Measurements from ENCODE around the gene TPRG1L. TPM values are rescaled to one million over a fixed set of nuclear protein-coding genes. Genes with fewer than 3 reads are reported as not detected.

Gene TPRG1L
- total and polyA plus RNA-seq, 10 donors = 19.9 to 45.9 (median 31.5) TPM

GRCh38 chr1:3623441-3624199 lies 1.2 kb upstream of the TPRG1L start:
- peaks cover 5 to 32% (median 19%) of the 10 kb centered on the region in 6 donors for H3K36me3 ChIP-seq
- H3K4me1 ChIP-seq = peaks cover 27 to 73% (median 50%) of the 10 kb centered on the region in 6 donors
- WGBS, 5 donors = 27 to 39% (median 30%) methylated on average over 23 of the region's 23 CpGs
- intact Hi-C loops (cut with DNase I; ENCODE audit: low total_unique reads) = no loop called here
- no peaks in the 10 kb centered on the region for H3K27me3 ChIP-seq (replicated peaks in 1 of 7)
- peak overlapping the region; percentile 96 to 100 (median 99) for H3K4me3 ChIP-seq
- H3K9me3 ChIP-seq = no peaks in the 10 kb centered on the region
- H3K27ac ChIP-seq = peak overlapping the region in 7 of 8 donors; percentile 67 to 96 (median 93)
- peak; percentile 76 for DNase-seq
- TF ChIP-seq POLR2A (IDR thresholded peaks at IDR 0.05) (no peak), CTCF (IDR thresholded peaks at IDR 0.05 in 8 of 11, conservative IDR thresholded peaks at IDR 0.05 in 3 of 11) (no peak), POLR2AphosphoS5 (IDR thresholded peaks at IDR 0.05) (no peak)

GRCh38 chr1:3625151-3625907 lies 514 bp downstream of the TPRG1L start:
- Histone ChIP-seq H3K4me1 (peaks cover 21 to 60% (median 45%) of the 10 kb centered on the region in 6 donors), H3K4me3 (peak overlapping the region; percentile 96 to 100 (median 99)), H3K36me3 (peaks cover 5 to 49% (median 34%) of the 10 kb centered on the region in 6 donors), H3K9me3 (no peaks in the 10 kb centered on the region), H3K27me3 (replicated peaks in 1 of 7) (no peaks in the 10 kb centered on the region), H3K27ac (peak overlapping the region; percentile 66 to 96 (median 92))
- TF ChIP-seq POLR2A (IDR thresholded peaks at IDR 0.05) (no peak), POLR2AphosphoS5 (IDR thresholded peaks at IDR 0.05) (peak in 2 of 3 donors; percentile 9 to 35)
- WGBS, 5 donors = 5 to 23% (median 8%) methylated on average over 12 to 71 of the region's 71 CpGs
- intact Hi-C loops (cut with DNase I; ENCODE audit: low total_unique reads) = no loop called here
- peak; percentile 91 for DNase-seq

- intact Hi-C loops (cut with DNase I; ENCODE audit: low total_unique reads) = no loop called here
- TF ChIP-seq POLR2AphosphoS5 (IDR thresholded peaks at IDR 0.05) = no peak
- TF ChIP-seq CTCF (IDR thresholded peaks at IDR 0.05 in 8 of 11, conservative IDR thresholded peaks at IDR 0.05 in 3 of 11) = no peak
- TF ChIP-seq POLR2A (IDR thresholded peaks at IDR 0.05) = no peak
- 76 to 89% (median 85%) methylated on average over 4 of the region's 4 CpGs for WGBS, 5 donors
- H3K27ac ChIP-seq = peak overlapping the region in 5 of 8 donors; percentile 90 to 96 (median 95)
- no peaks in the 10 kb centered on the region for H3K27me3 ChIP-seq (replicated peaks in 1 of 7)
- no peaks in the 10 kb centered on the region for H3K9me3 ChIP-seq
- H3K4me1 ChIP-seq = peaks cover 21 to 54% (median 43%) of the 10 kb centered on the region in 6 donors
- DNase-seq = no peak
- peaks cover 5 to 56% (median 38%) of the 10 kb centered on the region in 6 donors for H3K36me3 ChIP-seq
- H3K4me3 ChIP-seq = peak overlapping the region in 7 of 8 donors; percentile 96 to 100 (median 99)
Measured at GRCh38 chr1:3626025-3626424, 1.2 kb downstream of the TPRG1L start.

- DNase-seq = peak; percentile 76
- WGBS, 5 donors = 93 to 96% (median 94%) methylated on average over 24 to 26 of the region's 26 CpGs
- intact Hi-C loops (cut with DNase I; ENCODE audit: low total_unique reads) = no loop called here
- Histone ChIP-seq H3K27ac (no peak overlapping the region), H3K4me3 (no peak overlapping the region), H3K27me3 (replicated peaks in 1 of 7) (no peaks in the 10 kb centered on the region), H3K36me3 (peaks cover 5 to 68% (median 54%) of the 10 kb centered on the region in 6 donors), H3K4me1 (peaks cover 18 to 40% (median 34%) of the 10 kb centered on the region in 6 donors), H3K9me3 (no peaks in the 10 kb centered on the region)
- TF ChIP-seq POLR2A (IDR thresholded peaks at IDR 0.05) (no peak), POLR2AphosphoS5 (IDR thresholded peaks at IDR 0.05) (peak in 1 of 3 donors; percentile 27)
Measured at GRCh38 chr1:3627515-3628253, 2.9 kb downstream of the TPRG1L start.

Measured in spleen (tissue), 11 donors.